IPS-15b (cell line): ENCODE measurements around the gene FUNDC2.

Experiments used
- H3K27me3 ChIP-seq: one replicate; pipeline ENCODE4 v1.6.1; 2013; ENCODE audit warnings: low read length; ENCODE audit not compliant: control insufficient read depth, insufficient read depth
- H3K36me3 ChIP-seq: one replicate; pipeline ENCODE4 v1.6.1; 2013; ENCODE audit warnings: low read length; ENCODE audit not compliant: control insufficient read depth, insufficient read depth
- H3K4me1 ChIP-seq: one replicate; pipeline ENCODE4 v1.6.1; 2013; ENCODE audit warnings: mild to moderate bottlenecking, low read length; ENCODE audit not compliant: control insufficient read depth, insufficient read depth
- H3K4me3 ChIP-seq: one replicate; pipeline ENCODE4 v1.5.1; 2013; ENCODE audit warnings: low read depth, low read length
- H3K9ac ChIP-seq: one replicate; pipeline ENCODE4 v1.6.1; 2013; ENCODE audit warnings: low read depth, mild to moderate bottlenecking, low read length
- H3K9me3 ChIP-seq: one replicate; pipeline ENCODE4 v1.6.1; 2013; ENCODE audit warnings: mild to moderate bottlenecking, low read length; ENCODE audit not compliant: control insufficient read depth, insufficient read depth

Gene FUNDC2

DNA sequence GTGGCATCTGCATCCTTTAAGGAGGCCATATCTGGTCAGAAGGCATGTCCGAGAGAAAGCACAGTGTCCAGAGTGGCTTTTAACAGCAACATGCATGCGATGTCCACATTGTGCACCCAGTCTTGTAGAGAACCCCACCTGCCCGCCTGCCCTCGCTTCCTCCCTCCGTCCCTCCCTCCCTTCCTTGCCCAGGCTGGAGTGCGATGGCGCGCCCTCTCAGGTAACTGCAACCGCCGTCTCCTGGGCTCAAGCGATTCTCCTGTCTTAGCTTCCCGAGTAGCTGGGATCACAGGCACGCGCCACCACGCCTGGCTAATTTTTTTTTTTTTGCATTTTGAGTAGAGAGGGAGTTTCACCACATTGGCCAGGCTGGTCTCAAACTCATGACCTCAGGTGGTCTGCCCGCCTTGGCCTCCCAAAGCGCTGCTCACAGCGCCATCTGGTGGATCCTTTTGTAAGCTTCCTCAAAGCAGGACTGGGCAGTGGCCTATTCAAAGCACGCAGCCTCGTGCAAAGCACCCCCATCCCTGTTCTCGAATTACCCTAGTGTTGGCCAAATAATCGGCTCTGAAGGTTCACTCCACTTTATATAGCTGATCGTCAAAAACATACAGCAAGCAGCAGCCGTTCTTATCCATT, 59.7 kb downstream of the FUNDC2 start:
- peaks cover 4% of the 10 kb centered on the region for H3K9me3 ChIP-seq
- no peaks in the 10 kb centered on the region for H3K36me3 ChIP-seq
- no peak overlapping the region for H3K4me3 ChIP-seq
- no peaks in the 10 kb centered on the region for H3K4me1 ChIP-seq
- no peaks in the 10 kb centered on the region for H3K27me3 ChIP-seq
- H3K9ac ChIP-seq = no peak overlapping the region

GRCh38 chrX:155086961-155087735, 60.5 kb downstream of the FUNDC2 start:
- Histone ChIP-seq H3K4me3 (no peak overlapping the region), H3K27me3 (no peaks in the 10 kb centered on the region), H3K9me3 (peaks cover 4% of the 10 kb centered on the region), H3K36me3 (no peaks in the 10 kb centered on the region), H3K4me1 (no peaks in the 10 kb centered on the region), H3K9ac (no peak overlapping the region)

DNA sequence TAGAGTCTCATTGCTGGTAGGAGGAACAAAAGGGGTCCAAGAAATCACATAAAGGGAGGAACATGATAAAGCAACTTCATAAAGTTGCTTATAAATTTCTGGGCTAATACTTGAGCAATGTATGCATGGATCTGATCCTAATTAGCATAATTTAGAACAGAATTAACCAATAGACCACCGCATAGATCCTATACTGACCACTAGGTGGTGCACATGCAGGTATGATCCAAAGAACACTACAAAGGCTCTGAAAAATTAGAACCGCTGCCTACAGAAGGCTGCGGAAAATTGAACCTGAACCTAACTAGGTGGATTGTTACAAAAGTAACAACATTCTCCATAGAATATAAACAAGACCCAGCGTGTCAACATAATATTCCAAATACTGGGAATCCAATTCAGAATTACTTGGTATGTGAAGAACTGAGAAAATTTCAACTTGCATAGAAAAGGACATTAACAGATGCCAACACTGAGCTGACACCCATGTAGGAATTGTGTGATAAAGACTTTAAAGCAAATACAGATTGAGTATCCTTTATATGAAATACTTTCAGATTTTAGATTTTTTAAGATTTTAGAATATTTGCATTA, 67.9 kb downstream of the FUNDC2 start:
- Histone ChIP-seq H3K36me3 (no peaks in the 10 kb centered on the region), H3K27me3 (no peaks in the 10 kb centered on the region), H3K4me1 (no peaks in the 10 kb centered on the region), H3K9me3 (no peaks in the 10 kb centered on the region), H3K4me3 (no peak overlapping the region), H3K9ac (no peak overlapping the region)

DNA sequence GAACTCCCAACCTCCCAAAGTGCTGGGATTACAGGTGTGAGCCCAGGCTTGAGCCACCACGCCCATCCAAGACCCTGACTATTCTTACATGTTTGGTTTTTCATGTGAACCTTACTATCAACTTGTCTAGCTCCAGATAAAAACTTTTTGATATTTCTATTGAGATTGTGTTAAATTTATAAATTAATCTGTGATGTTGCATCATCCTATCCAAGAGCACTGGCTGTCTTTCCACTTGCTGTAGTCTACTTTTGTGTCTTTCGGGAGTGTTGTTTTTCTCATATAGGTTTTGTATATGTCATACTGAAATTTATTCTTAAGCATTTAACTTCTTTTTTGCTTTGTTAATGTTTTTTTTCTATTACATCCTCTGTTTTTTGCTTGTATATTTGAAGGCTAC, 79.3 kb downstream of the FUNDC2 start:
- Histone ChIP-seq H3K4me1 (no peaks in the 10 kb centered on the region), H3K9me3 (no peaks in the 10 kb centered on the region), H3K4me3 (no peak overlapping the region), H3K27me3 (no peaks in the 10 kb centered on the region), H3K36me3 (no peaks in the 10 kb centered on the region), H3K9ac (no peak overlapping the region)

GRCh38 chrX:155108427-155108826, 81.8 kb downstream of the FUNDC2 start:
- H3K36me3 ChIP-seq = no peaks in the 10 kb centered on the region
- H3K27me3 ChIP-seq = no peaks in the 10 kb centered on the region
- H3K4me1 ChIP-seq = no peaks in the 10 kb centered on the region
- H3K9ac ChIP-seq = no peak overlapping the region
- no peak overlapping the region for H3K4me3 ChIP-seq
- H3K9me3 ChIP-seq = no peaks in the 10 kb centered on the region
